ENCODE results near the gene PFKFB3. TPM values are rescaled to one million over a fixed set of nuclear protein-coding genes. Genes with fewer than 3 reads are reported as not detected.

The PFKFB3 gene
- total and polyA plus RNA-seq, 9 of the 15 experiments (the other 6 are each of a cell fraction or from before 2014, with no cell fraction given) = 0.46 to 21.6 (median 7.8) TPM

GRCh38 chr10:6250745-6251144 is 48.0 kb downstream of the PFKFB3 start (continued):
- TF ChIP-seq NR4A1 (CRISPR knock-in tag; IDR thresholded peaks at IDR 0.05) (no peak), NR4A1 (tag; IDR thresholded peaks at IDR 0.05) (no peak), EHMT2 (IDR thresholded peaks at IDR 0.05) (no peak), MYBL2 (IDR thresholded peaks at IDR 0.05; ENCODE audit: low read depth) (no peak), MYBL2 (CRISPR knock-in tag; IDR thresholded peaks at IDR 0.05; ENCODE audit: borderline replicate concordance) (no peak)

GRCh38 chr10:6254201-6254600 is 51.5 kb downstream of the PFKFB3 start:
- intact Hi-C loops (cut with micrococcal nuclease) (no loop called here), in situ Hi-C loops (cut with MboI) (no loop called here)
- Histone ChIP-seq H3K9me3 (replicated peaks; ENCODE audit: control insufficient read depth, insufficient read depth, low read depth, low read length) (no peaks in the 10 kb centered on the region), H2AFZ (ENCODE audit: low read depth, low read length) (no peak overlapping the region), H3K36me3 (ENCODE audit: control insufficient read depth, insufficient read depth, low read length) (no peaks in the 10 kb centered on the region), H3K79me2 (ENCODE audit: control insufficient read depth, insufficient read depth, low read length) (no peaks in the 10 kb centered on the region), H3K9ac (ENCODE audit: insufficient read depth in 1 of 2, low read depth in 2 of 2, low read length in 2 of 2) (no peak overlapping the region), H4K20me1 (replicated peaks; ENCODE audit: control insufficient read depth, insufficient read depth, low read length) (no peaks in the 10 kb centered on the region), H3K27ac (ENCODE audit: extremely low read depth, low read depth, low read length) (no peak overlapping the region), H3K4me1 (replicated peaks in 1 of 2; ENCODE audit: control insufficient read depth in 2 of 2, insufficient read depth in 2 of 2, low read length in 2 of 2) (no peaks in the 10 kb centered on the region), H3K27me3 (ENCODE audit: control insufficient read depth in 2 of 2, insufficient read depth in 2 of 2, low read length in 2 of 2) (peaks cover 6 to 12% of the 10 kb centered on the region in 2 experiments), H3K9me1 (ENCODE audit: control insufficient read depth, insufficient read depth, low read length) (no peaks in the 10 kb centered on the region), H3K4me2 (ENCODE audit: insufficient read depth, low read length) (no peak overlapping the region), H3K4me3 (no peak overlapping the region)
- CTCF ChIA-PET (ENCODE audit: low intra/inter-chr PET ratio) = no interaction called here
- POLR2A ChIA-PET = no interaction called here
- ATAC-seq (no peak), DNase-seq (ENCODE audit: extremely low read depth in 1 of 4, low spot score in 3 of 4) (no peak), FAIRE-seq (no peak)
- BruUV-seq (replicated peaks) = no TSS peak
- WGBS (ENCODE audit: insufficient coverage, low coverage, missing lambda C conversion rate) = 44% methylated on average over 8 of the region's 8 CpGs
- no peak for TF ChIP-seq MAZ (CRISPR knock-in tag; conservative IDR thresholded peaks at IDR 0.05 in 1 of 2, IDR thresholded peaks at IDR 0.05 in 1 of 2)
- no peak for TF ChIP-seq STAT5B (CRISPR knock-in tag; IDR thresholded peaks at IDR 0.05)
- no peak for TF ChIP-seq TFAM (CRISPR knock-in tag; conservative IDR thresholded peaks at IDR 0.05)
- no peak for TF ChIP-seq GTF2A2 (tag; IDR thresholded peaks at IDR 0.05)
- TF ChIP-seq KLF10 (CRISPR knock-in tag; IDR thresholded peaks at IDR 0.05) = no peak
- no peak for TF ChIP-seq STAG1 (CRISPR knock-in tag; IDR thresholded peaks at IDR 0.05; ENCODE audit: borderline replicate concordance)
- no peak for TF ChIP-seq ZNF134 (CRISPR knock-in tag; conservative IDR thresholded peaks at IDR 0.05)
- no peak for TF ChIP-seq ZNF512 (tag; IDR thresholded peaks at IDR 0.05)
